ENCODE results near the gene MTFMT. TPM values are rescaled to one million over a fixed set of nuclear protein-coding genes. Genes with fewer than 3 reads are reported as not detected.

Gene MTFMT
- total and polyA plus RNA-seq, 2 of the 13 experiments (the other 11 are each of a cell fraction or from before 2014, with no cell fraction given), result 9.9 to 23.2 TPM

- TF ChIP-seq TRAFD1 (CRISPR knock-in tag; IDR thresholded peaks at IDR 0.05; ENCODE audit: borderline replicate concordance) (no peak), BRCA1 (CRISPR knock-in tag; IDR thresholded peaks at IDR 0.05) (no peak), SRSF1 (optimal IDR thresholded peaks at IDR 0.05; ENCODE audit: low read depth, low read length) (no peak), PHF21A (CRISPR knock-in tag; IDR thresholded peaks at IDR 0.05) (no peak), ZNF879 (CRISPR knock-in tag; IDR thresholded peaks at IDR 0.05) (no peak), ZNF44 (CRISPR knock-in tag; IDR thresholded peaks at IDR 0.05) (no peak), ZNF468 (CRISPR knock-in tag; IDR thresholded peaks at IDR 0.05) (peak; percentile 90; the same call in 1 of the 2 replicates), ZNF564 (CRISPR knock-in tag; IDR thresholded peaks at IDR 0.05) (no peak), ZBTB26 (CRISPR knock-in tag; IDR thresholded peaks at IDR 0.05; ENCODE audit: borderline replicate concordance) (no peak), ZNF513 (CRISPR knock-in tag; conservative IDR thresholded peaks at IDR 0.05) (no peak), SNAPC2 (CRISPR knock-in tag; IDR thresholded peaks at IDR 0.05) (no peak), PLSCR1 (CRISPR knock-in tag; IDR thresholded peaks at IDR 0.05; ENCODE audit: borderline replicate concordance) (no peak), ZFY (CRISPR knock-in tag; IDR thresholded peaks at IDR 0.05) (peak; percentile 87), ZNF556 (CRISPR knock-in tag; IDR thresholded peaks at IDR 0.05; ENCODE audit: borderline replicate concordance) (no peak), LRRFIP1 (CRISPR knock-in tag; conservative IDR thresholded peaks at IDR 0.05) (no peak), ZFP91 (CRISPR knock-in tag; IDR thresholded peaks at IDR 0.05; ENCODE audit: borderline replicate concordance) (peak; percentile 54; the same call in 1 of the 2 replicates), MLX (CRISPR knock-in tag; IDR thresholded peaks at IDR 0.05) (peak; percentile 28; the same call in 1 of the 2 replicates), PCBP2 (optimal IDR thresholded peaks at IDR 0.05; ENCODE audit: low read depth, low read length, poor library complexity, severe bottlenecking) (no peak)
Measured at GRCh38 chr15:64989416-64990167, 39.8 kb downstream of the MTFMT start, which contains the start of gene SPG21 (continued).
